Hepatocyte (in vitro differentiated cells): ENCODE measurements around the gene SGMS2.

Experiments
- EZH2phosphoT487 ChIP-seq: fragments of 200-600 bp; sonication (generic); IDR thresholded peaks from one replicate; pipeline ENCODE4 v1.6.1; 2018; ENCODE audit warnings: antibody characterized with exemption, mild to moderate bottlenecking, low read depth, moderate library complexity; ENCODE audit not compliant: unreplicated experiment, severe bottlenecking
- TF ChIP-seq, protein P1 (sequence below): fragments of 200-600 bp; sonication (generic); IDR thresholded peaks from 2 replicates; pipeline ENCODE4 v1.5.1; 2016; ENCODE audit warnings: antibody characterized with exemption, mild to moderate bottlenecking; ENCODE audit not compliant: poor library complexity

DNA sequence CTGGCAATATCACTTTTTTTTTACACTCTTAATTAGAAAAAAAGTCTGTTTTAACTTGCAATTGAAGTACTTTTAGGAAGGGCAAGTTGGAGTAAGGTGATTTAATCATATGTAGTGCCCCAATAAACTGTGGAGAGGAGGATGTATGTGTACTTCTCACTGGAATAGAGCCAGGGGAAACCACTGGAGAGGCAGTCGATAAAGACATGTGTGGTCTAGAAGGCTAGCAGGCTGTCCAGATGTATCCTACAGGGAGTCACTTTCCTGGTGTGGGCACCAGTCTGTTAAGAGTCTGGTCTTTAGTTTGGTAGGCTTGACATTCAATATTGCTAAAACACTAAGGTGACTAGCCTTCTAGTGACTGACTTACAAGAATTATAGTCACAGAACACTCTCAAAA is 9.6 kb upstream of the SGMS2 start:
- TF ChIP-seq, protein P1, sequence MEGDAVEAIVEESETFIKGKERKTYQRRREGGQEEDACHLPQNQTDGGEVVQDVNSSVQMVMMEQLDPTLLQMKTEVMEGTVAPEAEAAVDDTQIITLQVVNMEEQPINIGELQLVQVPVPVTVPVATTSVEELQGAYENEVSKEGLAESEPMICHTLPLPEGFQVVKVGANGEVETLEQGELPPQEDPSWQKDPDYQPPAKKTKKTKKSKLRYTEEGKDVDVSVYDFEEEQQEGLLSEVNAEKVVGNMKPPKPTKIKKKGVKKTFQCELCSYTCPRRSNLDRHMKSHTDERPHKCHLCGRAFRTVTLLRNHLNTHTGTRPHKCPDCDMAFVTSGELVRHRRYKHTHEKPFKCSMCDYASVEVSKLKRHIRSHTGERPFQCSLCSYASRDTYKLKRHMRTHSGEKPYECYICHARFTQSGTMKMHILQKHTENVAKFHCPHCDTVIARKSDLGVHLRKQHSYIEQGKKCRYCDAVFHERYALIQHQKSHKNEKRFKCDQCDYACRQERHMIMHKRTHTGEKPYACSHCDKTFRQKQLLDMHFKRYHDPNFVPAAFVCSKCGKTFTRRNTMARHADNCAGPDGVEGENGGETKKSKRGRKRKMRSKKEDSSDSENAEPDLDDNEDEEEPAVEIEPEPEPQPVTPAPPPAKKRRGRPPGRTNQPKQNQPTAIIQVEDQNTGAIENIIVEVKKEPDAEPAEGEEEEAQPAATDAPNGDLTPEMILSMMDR: no peak
- TF ChIP-seq EZH2phosphoT487: no peak
